H1 (cell line): ENCODE data around the gene PEX14. TPM values are rescaled to one million over a fixed set of nuclear protein-coding genes. Genes with fewer than 3 reads are reported as not detected.

Experiments
- RNF2 ChIP-seq: fragments of 200-900, 300-1000 bp; sonication (generic); IDR thresholded peaks from 2 replicates; pipeline ENCODE4 v1.7.1; 2016; ENCODE audit warnings: borderline replicate concordance, low read depth, mild to moderate bottlenecking, antibody characterized with exemption, low read length; ENCODE audit not compliant: poor library complexity, severe bottlenecking; ENCODE audit errors: missing control alignments
- SRF ChIP-seq: IDR thresholded peaks from 2 replicates; pipeline ENCODE4 v1.6.1; 2011; ENCODE audit warnings: mild to moderate bottlenecking, low read depth, low read length, moderate library complexity
- polyA plus RNA-seq, 7 experiments: library from polyadenylated mRNA; depleted of rRNA in 3 of 7; stranded (reverse) in 5 of 7; unstranded in 2 of 7; fragments of >200 nt in 5 of 7; fragments of 200-250 nt in 2 of 7; gene quantifications; 1 replicate in 5 of 7; 2 replicates in 1 of 7; 4 replicates in 1 of 7; pipeline versions ENCODE4 v1.2.1 to v1.2.3, GENCODE V29; 2011 to 2013; ENCODE audit warnings: missing spikeins in 2 of 7, mixed read lengths in 2 of 7
- total RNA-seq: library from RNA; stranded (reverse); fragmentation: NEBNext Ultra II Directional; extraction: Animal tissue kit (Norgen Biotek cat#: 25700); gene quantifications from 2 replicates; pipeline ENCODE4 v1.2.1, GENCODE V29; 2021

Gene PEX14
- total and polyA plus RNA-seq, 2 of the 8 experiments (the other 6 are each of a cell fraction or from before 2014, with no cell fraction given): 13.0 to 19.8 TPM

- no peak for TF ChIP-seq SRF
- TF ChIP-seq RNF2: no peak
Measured at GRCh38 chr1:10623686-10624145, 149.0 kb downstream of the PEX14 start (continued).
